Measurements from ENCODE around the gene GPR84.

GPR84 gene

GRCh38 chr12:54383041-54383609 is 18.8 kb upstream of the GPR84 start:
- peaks cover 0 to 31% (median 20%) of the 10 kb centered on the region in 11 experiments; a peak in 12 of 22 replicates for H3K36me3 ChIP-seq
- H3K27me3 ChIP-seq, result peaks cover 0 to 14% (median 0%) of the 10 kb centered on the region in 11 experiments; a peak in 5 of 22 replicates
- peak in 4 of 11 experiments; percentile 53 to 77 (median 73); a peak in 6 of 22 replicates for TF ChIP-seq Cebpa-rat (IDR thresholded peaks at IDR 0.05)
- H3K9ac ChIP-seq, result peak overlapping the region in 7 of 11 experiments; percentile 63 to 91 (median 81); a peak in 11 of 22 replicates
- H3K9me3 ChIP-seq (replicated peaks in 1 of 11), result no peaks in the 10 kb centered on the region
- peaks cover 64 to 98% (median 82%) of the 10 kb centered on the region in 10 experiments for H3K4me1 ChIP-seq
- peak overlapping the region; percentile 83 to 97 (median 92); a peak in 21 of 22 replicates for H3K4me2 ChIP-seq
- peak overlapping the region in 6 of 10 experiments; percentile 54 to 71 (median 63); a peak in 10 of 20 replicates for H3K4me3 ChIP-seq
- H4K20me1 ChIP-seq, result peaks cover 0 to 26% (median 7%) of the 10 kb centered on the region in 11 experiments; a peak in 13 of 22 replicates
- peak overlapping the region in 10 of 11 experiments; percentile 26 to 96 (median 84); a peak in 19 of 22 replicates for H3K27ac ChIP-seq

GRCh38 chr12:54381136-54381535 is 16.9 kb upstream of the GPR84 start:
- peak overlapping the region in 2 of 11 experiments; percentile 17 to 93; a peak in 2 of 22 replicates for H3K27ac ChIP-seq
- H3K9me3 ChIP-seq (replicated peaks in 1 of 11), result no peaks in the 10 kb centered on the region
- peak overlapping the region in 1 of 11 experiments; percentile 25; a peak in 1 of 22 replicates for H3K9ac ChIP-seq
- peaks cover 55 to 98% (median 81%) of the 10 kb centered on the region in 10 experiments for H3K4me1 ChIP-seq
- TF ChIP-seq Cebpa-rat (IDR thresholded peaks at IDR 0.05), result no peak
- H4K20me1 ChIP-seq, result peaks cover 0 to 46% (median 9%) of the 10 kb centered on the region in 11 experiments; a peak in 13 of 22 replicates
- H3K27me3 ChIP-seq, result peaks cover 0 to 15% (median 0%) of the 10 kb centered on the region in 11 experiments; a peak in 5 of 22 replicates
- peak overlapping the region in 3 of 11 experiments; percentile 96 to 99 (median 97); a peak in 5 of 22 replicates for H3K4me2 ChIP-seq
- H3K4me3 ChIP-seq, result no peak overlapping the region
- H3K36me3 ChIP-seq, result peaks cover 0 to 51% (median 36%) of the 10 kb centered on the region in 11 experiments; a peak in 15 of 22 replicates

- Histone ChIP-seq H3K4me1 (peaks cover 55 to 98% (median 81%) of the 10 kb centered on the region in 10 experiments), H3K9ac (peak overlapping the region; percentile 62 to 82 (median 76); a peak in 21 of 22 replicates), H3K9me3 (replicated peaks in 1 of 11) (no peaks in the 10 kb centered on the region)
These were observed 15.3 kb upstream of the GPR84 start for GRCh38 chr12:54379398-54380201.

GRCh38 chr12:54378796-54379397 is 14.6 kb upstream of the GPR84 start:
- Histone ChIP-seq H3K36me3 (peaks cover 0 to 70% (median 41%) of the 10 kb centered on the region in 11 experiments; a peak in 16 of 22 replicates), H3K9me3 (replicated peaks in 1 of 11) (no peaks in the 10 kb centered on the region), H3K4me1 (peaks cover 55 to 98% (median 81%) of the 10 kb centered on the region in 10 experiments), H3K4me2 (peak overlapping the region; percentile 80 to 99 (median 97)), H3K27ac (peak overlapping the region; percentile 7 to 66 (median 48); a peak in 18 of 22 replicates), H3K9ac (peak overlapping the region; percentile 62 to 82 (median 76); a peak in 21 of 22 replicates), H4K20me1 (peaks cover 0 to 65% (median 12%) of the 10 kb centered on the region in 11 experiments; a peak in 13 of 22 replicates), H3K4me3 (peak overlapping the region; percentile 46 to 72 (median 60)), H3K27me3 (peaks cover 0 to 15% (median 0%) of the 10 kb centered on the region in 11 experiments; a peak in 5 of 22 replicates)
- TF ChIP-seq Cebpa-rat (IDR thresholded peaks at IDR 0.05), result no peak

More at GRCh38 chr12:54379398-54380201, 15.3 kb upstream of the GPR84 start:
- Histone ChIP-seq H4K20me1 (peaks cover 0 to 59% (median 8%) of the 10 kb centered on the region in 11 experiments; a peak in 13 of 22 replicates), H3K27me3 (peaks cover 0 to 15% (median 0%) of the 10 kb centered on the region in 11 experiments; a peak in 5 of 22 replicates), H3K4me3 (peak overlapping the region; percentile 46 to 72 (median 60)), H3K4me2 (peak overlapping the region; percentile 80 to 99 (median 97)), H3K36me3 (peaks cover 0 to 63% (median 41%) of the 10 kb centered on the region in 11 experiments; a peak in 15 of 22 replicates), H3K27ac (peak overlapping the region; percentile 7 to 66 (median 48); a peak in 17 of 22 replicates)
- TF ChIP-seq Cebpa-rat (IDR thresholded peaks at IDR 0.05), result no peak

GRCh38 chr12:54377797-54378515 is 13.7 kb upstream of the GPR84 start:
- peaks cover 0 to 15% (median 0%) of the 10 kb centered on the region in 11 experiments; a peak in 5 of 22 replicates for H3K27me3 ChIP-seq
- peak overlapping the region in 7 of 11 experiments; percentile 67 to 82 (median 76); a peak in 12 of 22 replicates for H3K9ac ChIP-seq
- peaks cover 55 to 98% (median 81%) of the 10 kb centered on the region in 10 experiments for H3K4me1 ChIP-seq
- H3K4me3 ChIP-seq, result peak overlapping the region in 6 of 10 experiments; percentile 48 to 72 (median 60); a peak in 12 of 20 replicates
- peaks cover 0 to 79% (median 44%) of the 10 kb centered on the region in 11 experiments; a peak in 15 of 22 replicates for H3K36me3 ChIP-seq
- H3K4me2 ChIP-seq, result peak overlapping the region; percentile 80 to 99 (median 97)
- no peak for TF ChIP-seq Cebpa-rat (IDR thresholded peaks at IDR 0.05)
- peaks cover 0 to 71% (median 12%) of the 10 kb centered on the region in 11 experiments; a peak in 13 of 22 replicates for H4K20me1 ChIP-seq
- H3K9me3 ChIP-seq (replicated peaks in 1 of 11), result no peaks in the 10 kb centered on the region
- H3K27ac ChIP-seq, result 0 out of 22 replicates have a peak overlapping the region, but pooled peaks of 1 of the 11 experiments have one; percentile 57

GRCh38 chr12:54377007-54377406 is 12.7 kb upstream of the GPR84 start:
- TF ChIP-seq Cebpa-rat (IDR thresholded peaks at IDR 0.05), result no peak
- Histone ChIP-seq H3K4me1 (peaks cover 63 to 98% (median 83%) of the 10 kb centered on the region in 10 experiments), H3K36me3 (peaks cover 0 to 83% (median 45%) of the 10 kb centered on the region in 11 experiments; a peak in 16 of 22 replicates), H4K20me1 (peaks cover 0 to 74% (median 12%) of the 10 kb centered on the region in 11 experiments; a peak in 13 of 22 replicates), H3K9me3 (replicated peaks in 1 of 11) (no peaks in the 10 kb centered on the region), H3K4me2 (peak overlapping the region in 10 of 11 experiments; percentile 84 to 99 (median 96); a peak in 17 of 22 replicates), H3K27ac (peak overlapping the region in 2 of 11 experiments; percentile 53 to 70; a peak in 1 of 22 replicates), H3K4me3 (no peak overlapping the region), H3K27me3 (peaks cover 0 to 15% (median 0%) of the 10 kb centered on the region in 11 experiments; a peak in 5 of 22 replicates), H3K9ac (peak overlapping the region in 2 of 11 experiments; percentile 68 to 73; a peak in 5 of 22 replicates)

GRCh38 chr12:54376596-54376995 is 12.3 kb upstream of the GPR84 start:
- peaks cover 67 to 98% (median 85%) of the 10 kb centered on the region in 10 experiments for H3K4me1 ChIP-seq
- H3K9me3 ChIP-seq (replicated peaks in 1 of 11), result no peaks in the 10 kb centered on the region
- H3K36me3 ChIP-seq, result peaks cover 0 to 83% (median 48%) of the 10 kb centered on the region in 11 experiments; a peak in 17 of 22 replicates
- peaks cover 0 to 15% (median 0%) of the 10 kb centered on the region in 11 experiments; a peak in 5 of 22 replicates for H3K27me3 ChIP-seq
- TF ChIP-seq Cebpa-rat (IDR thresholded peaks at IDR 0.05), result no peak
- H3K9ac ChIP-seq, result peak overlapping the region in 3 of 11 experiments; percentile 61 to 73 (median 68); a peak in 6 of 22 replicates
- peak overlapping the region; percentile 84 to 99 (median 95) for H3K4me2 ChIP-seq
- no peak overlapping the region for H3K4me3 ChIP-seq
- peak overlapping the region in 7 of 11 experiments; percentile 53 to 72 (median 68); a peak in 6 of 22 replicates for H3K27ac ChIP-seq
- peaks cover 0 to 78% (median 12%) of the 10 kb centered on the region in 11 experiments; a peak in 13 of 22 replicates for H4K20me1 ChIP-seq

All from BLaER1 treated with 17β-estradiol and CSF1 and Interleukin-3, amounts not matched to agents 10 nM and 100 nM (cell line).